GM18520 (cell line): ENCODE measurements around the gene CACNA1G.

ENCODE experiments used
- ATAC-seq: cut with Tn5 transposase; IDR thresholded peaks from one replicate; pipeline ENCODE4 v1.9.1; 2021; ENCODE audit not compliant: unreplicated experiment

The CACNA1G gene

DNA sequence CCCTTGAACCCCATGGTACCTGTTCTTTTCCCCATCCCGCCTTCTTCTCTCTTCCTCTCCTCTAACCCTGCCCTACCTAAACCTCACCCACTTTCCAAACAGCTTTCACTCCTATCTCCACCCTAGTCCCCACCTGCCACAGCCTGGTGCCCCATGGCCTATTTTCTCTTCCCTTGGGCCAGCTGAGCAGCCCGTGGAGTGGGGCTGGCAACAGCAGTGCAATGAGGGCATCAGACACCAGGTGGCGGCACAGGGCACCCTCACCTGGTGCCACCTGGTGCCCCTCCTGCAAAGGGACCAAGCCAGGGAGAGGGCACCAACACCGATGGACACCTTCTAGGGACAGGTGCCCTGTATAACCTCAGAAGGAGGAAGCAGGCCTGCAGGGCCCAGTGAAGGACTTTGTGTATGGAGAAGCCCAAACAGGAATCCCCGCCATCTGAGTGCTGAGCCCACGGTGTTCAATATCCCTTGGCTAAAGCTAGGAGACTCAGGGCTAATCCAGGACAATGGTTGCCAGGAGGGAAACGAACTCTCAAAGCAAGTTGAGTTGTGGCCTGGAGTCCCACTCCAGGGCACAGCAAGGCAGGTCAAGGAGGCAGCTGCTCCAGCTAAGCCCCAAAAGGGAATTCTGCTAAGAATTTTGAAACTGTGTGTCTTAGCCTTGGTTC lies 70.1 kb downstream of the CACNA1G start:
- no peak for ATAC-seq

DNA sequence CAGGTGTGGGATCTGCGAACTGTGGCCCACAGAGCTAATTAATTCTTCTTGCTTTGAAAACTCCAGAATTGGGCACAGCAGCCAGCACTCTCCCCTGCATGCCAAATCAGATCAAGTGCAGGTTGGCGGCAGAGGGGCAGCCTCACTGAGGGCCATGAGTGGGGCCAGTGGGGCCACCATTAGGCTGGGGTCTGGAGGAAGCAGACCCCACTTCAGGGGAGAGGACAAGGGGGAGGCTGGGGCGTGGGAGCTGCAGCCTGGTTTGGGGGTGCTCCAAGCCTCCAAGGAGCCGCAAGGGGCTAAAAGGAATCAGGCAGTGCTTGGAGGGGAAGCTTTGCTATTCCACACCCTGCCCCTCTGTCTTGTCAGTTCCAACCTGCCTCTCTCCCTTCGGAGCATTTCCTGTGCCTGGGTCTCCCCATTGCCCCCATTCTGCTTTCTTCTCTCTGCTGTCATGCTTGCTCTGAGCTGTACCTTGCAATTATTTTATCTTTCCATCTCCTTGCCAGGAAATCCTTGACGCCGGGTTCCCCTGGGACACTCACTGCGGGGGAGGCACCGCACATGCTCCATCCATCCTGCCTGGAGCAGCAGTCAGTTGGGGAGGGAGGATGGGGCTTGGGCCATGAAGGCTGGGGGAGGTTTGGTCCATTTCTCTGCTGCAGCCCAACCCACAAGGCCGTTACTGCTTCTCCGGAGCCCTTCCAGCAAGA lies 70.8 kb downstream of the CACNA1G start:
- ATAC-seq: no peak

DNA sequence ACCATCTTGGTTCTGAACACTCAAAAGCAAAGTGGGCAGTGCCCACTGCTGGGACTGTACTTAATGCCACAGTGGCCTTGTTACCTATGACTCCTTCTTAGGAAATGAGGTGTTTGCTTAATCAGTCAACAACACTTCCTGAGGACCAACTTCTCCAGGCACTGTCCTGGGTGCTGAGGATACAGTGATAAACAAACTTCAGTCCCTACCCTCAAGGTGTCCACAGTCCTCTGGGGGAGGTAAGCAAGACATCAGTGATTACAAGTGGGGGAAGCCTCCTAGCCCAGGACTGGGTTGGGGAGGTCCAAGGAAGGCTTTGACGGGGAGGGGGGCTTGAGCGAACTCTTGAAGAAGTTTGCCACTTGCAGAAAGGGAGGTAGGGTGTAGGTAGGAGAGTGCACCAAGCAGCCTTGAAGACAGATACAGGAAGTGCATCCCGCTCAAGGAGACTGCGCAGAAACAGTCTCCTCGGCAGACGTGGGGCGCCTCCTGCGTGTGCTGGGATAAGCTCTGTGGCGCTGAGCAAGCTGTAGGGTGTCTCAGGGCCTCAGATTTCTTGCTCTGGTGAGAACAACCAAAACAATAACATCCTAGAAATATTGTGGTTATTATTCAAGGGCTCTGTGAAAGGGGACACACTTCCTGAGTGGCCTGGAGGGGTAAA lies 71.5 kb downstream of the CACNA1G start:
- no peak for ATAC-seq

DNA sequence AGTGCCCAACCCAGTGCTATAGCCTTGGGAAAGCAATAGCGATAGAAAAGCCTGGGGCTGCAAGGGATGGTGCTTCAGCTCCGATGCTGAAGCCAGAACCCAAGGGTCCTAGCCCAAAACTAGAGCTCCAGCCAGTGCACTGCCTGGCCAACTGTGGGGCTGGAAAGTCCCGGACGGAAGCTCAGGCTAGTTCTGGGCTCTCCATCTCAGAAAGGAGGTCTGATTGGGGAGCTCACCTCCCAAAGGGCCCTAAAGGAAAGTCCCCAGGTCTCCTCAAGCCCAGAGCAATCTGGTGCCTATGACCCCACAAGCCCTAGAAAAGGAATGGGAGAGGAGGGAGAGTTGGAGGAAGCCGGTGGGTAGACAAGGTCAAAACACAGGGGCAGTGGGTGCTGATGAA lies 72.1 kb downstream of the CACNA1G start:
- no peak for ATAC-seq

DNA sequence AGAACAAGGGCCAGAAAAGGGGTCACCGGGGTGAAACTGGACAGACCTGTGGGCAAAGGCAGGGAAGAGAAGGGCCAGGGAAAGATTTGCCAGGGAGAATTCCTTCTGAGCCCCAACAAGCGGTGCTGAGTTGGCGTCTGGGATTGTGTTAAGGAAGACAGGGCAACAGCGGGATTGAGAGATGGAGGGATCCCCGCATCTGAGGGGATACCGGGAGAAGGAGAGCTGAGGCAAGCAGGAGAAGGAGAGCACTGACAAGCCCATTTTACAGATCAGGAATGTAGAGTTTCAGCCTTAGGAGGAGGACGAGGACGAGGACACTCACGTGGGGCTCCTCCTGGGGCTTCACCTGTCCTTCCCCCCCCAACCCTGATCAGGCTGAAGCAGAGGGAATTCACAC lies 73.2 kb downstream of the CACNA1G start:
- no peak for ATAC-seq

DNA sequence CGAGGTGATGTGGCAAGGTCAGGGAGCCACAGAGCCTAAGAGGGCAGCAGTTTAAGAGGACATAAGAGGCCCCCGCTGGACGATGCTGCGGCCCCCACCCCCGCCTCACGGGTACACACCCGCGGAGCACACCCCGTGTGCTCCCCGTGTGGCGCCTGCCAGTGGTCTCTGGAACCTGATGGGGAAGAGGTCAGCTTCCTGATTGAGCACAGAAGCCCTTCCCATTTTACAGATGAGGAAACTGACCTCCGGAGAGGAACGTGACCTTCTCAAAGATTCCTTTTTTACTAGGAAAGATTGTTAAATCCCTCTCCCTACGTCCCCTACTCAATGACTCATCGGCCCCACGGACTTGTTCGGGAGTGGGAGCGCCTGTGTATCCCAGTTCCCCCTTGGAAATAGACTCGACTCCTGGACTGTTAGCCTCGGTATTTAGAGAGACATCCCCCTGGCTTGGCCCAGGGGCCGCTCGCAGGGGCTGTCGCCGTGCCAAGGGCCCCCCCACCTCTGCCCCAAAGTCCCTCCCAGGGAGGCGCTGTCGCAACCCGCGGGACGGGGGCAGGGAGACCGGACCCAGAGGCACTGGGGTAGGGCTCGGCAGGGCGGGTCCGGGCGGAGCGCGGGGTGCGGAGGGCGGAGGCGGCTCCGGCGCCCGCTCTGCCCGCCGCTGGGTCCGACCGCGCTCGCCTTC lies 73.9 kb downstream of the CACNA1G start, which contains the start of gene ABCC3:
Gene ABCC3, plus strand, starts transcription at position 658 of the 691 bp plus-strand sequence. CDS start 56 bp downstream, outside the sequence.
- ATAC-seq: no peak

DNA sequence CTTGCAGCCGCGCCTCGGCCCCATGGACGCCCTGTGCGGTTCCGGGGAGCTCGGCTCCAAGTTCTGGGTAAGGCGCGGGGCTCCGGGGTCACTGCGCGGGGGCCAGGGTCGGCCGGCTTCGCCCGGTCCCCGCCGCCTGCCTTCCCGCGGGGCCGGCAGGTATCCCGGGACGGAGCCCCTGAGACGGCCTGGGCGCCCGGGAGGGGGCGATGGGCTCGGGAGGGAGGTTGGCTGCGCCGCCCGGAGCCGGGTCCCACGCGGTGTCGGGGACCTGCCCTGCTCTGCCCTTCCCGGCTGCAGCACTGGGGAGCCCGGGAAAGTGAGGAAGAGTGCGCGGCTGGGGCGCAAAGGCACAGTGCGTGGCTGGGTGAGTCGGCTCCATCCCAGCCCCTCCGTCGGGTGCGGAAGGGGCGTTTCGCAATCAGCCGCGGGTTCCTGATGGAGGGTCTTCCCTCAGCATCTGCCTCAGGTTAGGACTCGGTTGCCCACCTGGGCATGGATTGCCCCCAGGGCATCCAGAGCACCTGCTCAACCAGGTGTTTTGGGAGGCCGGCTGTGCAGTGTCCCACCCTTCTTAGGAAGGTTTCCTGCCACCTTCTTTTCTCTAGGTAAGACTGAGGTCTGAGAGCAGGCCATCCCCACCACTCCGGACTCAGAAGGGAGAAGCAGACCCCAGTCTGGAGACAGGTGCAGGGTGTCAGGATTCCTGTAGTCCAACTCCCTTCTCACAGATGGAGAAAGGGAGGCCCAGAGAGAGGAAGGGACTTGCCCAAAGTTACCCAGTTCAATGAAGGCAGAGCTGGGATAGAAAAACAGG lies 74.6 kb downstream of the CACNA1G start:
- ATAC-seq: no peak

DNA sequence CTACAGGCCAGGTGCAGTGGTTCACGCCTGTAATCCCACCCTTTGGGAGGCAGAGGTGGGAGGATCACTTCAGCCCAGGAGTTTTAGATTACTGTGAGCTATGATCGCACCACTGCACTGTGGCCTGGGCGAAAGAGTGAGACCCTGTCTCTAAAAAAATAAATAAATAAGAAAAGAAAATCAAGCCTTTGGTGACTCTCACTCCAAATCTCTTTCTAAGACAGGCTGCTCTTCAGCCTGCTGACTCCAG lies 75.1 kb downstream of the CACNA1G start:
- no peak for ATAC-seq

DNA sequence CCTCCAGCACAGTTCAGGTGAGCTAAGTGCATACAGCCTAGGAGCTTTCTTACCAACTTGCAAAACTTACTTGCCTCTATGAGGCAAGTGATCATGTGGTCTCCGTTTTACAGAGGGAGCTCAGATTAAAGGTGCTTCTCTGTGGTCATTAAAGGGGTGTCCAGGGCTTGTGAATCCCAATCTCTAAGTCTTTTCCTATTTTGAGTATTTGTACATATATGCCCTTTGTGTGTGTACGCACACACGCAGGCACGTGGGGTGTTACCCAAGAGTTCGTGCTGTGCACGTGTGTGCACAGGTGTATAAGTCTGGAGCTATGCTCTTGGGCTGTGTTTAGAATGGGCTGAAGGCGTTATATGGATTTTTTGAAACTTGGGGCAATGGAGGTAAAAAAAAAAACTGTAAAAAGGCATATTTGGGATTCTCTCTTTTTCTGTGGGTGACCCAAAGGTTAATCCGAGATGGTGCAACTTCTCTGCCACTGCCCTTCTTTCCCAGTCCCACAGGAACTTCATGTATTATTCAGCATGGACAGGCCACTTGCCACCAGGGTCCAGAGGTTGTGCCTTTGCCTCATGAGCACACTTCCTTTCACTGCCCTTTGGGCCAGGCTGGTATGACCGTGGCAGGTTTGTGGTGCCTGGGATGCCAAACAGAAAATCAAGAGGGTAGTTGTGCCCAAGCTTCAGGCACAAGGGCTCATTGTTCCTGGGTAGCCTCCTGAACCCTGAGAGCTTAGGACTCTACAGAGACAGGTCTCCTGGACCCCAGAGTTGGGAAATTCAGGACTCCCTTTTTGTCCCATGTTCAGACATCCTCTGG lies 75.7 kb downstream of the CACNA1G start:
- ATAC-seq: no peak

DNA sequence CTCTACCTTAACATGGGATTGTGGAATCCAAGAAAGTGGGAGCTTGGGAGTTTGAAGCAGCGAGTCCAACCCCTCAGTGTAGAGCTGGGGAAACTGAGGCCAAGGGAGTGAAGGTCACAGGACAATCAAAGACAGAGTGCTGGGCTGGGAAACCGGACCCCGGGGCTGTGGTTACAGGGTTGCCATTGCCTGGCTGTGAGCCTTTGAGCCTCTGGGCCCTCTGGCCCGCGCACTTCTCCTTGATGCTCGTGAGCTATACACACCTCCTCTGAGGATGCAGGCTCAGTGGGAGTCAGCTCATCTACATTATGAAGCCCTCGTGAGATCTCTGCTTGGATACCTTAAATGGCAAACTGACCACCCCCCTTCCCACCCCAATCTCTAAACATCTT lies 76.3 kb downstream of the CACNA1G start:
- ATAC-seq: no peak

DNA sequence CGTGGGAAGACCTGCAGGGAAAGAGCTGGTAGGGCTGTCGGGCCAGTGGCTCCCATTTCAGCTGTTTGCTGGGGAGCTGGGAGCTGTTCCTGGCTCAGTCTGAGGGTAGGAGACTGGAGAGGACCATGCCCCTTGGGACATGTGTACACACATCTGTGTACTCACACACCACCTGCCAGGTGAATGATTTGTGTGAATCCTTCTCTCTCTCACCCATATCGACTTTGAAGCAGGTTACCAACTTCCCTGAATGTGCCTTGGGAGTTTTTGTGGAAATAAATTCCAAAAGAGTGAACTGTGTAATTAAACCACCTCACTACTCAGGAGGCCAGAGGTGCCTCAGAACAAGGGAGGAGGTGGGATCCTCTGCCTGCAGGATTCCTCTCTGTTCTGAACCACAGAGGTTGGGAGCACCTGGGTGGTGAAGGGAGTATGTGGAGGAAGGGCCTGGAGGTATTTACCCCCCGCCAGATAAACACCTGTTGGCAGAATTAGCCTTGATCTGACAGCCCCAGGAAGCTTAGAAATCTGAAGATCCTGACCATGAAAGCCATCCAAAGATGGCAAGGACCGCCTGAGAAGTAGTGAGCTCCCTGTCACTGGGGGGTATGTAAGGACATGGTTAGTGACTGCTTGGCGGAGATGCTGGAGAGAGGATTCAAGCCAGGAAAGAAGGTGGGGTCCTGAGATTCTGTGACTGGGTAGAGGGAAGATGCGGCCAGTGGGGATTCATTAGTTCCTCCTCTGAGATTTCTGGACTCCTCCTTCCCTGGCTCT lies 77.5 kb downstream of the CACNA1G start:
- no peak for ATAC-seq

DNA sequence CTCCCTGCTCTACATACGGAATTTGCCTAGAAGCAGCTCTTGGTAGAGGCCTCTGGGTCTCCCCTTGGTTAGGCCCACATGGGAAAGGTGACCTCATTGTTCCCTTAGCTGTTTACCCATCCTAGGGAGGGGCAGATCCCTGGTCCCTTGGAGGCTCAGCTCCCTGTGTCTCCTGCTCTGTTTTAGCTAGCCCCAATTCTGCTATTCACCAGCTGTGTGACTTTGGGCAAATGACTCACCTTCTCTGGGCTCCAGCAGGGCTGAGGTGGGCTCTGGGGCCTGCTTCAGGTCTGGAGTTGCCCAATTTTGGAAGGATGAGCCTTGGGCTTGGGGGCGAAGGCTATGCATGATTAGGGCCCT lies 78.1 kb downstream of the CACNA1G start:
- no peak for ATAC-seq

DNA sequence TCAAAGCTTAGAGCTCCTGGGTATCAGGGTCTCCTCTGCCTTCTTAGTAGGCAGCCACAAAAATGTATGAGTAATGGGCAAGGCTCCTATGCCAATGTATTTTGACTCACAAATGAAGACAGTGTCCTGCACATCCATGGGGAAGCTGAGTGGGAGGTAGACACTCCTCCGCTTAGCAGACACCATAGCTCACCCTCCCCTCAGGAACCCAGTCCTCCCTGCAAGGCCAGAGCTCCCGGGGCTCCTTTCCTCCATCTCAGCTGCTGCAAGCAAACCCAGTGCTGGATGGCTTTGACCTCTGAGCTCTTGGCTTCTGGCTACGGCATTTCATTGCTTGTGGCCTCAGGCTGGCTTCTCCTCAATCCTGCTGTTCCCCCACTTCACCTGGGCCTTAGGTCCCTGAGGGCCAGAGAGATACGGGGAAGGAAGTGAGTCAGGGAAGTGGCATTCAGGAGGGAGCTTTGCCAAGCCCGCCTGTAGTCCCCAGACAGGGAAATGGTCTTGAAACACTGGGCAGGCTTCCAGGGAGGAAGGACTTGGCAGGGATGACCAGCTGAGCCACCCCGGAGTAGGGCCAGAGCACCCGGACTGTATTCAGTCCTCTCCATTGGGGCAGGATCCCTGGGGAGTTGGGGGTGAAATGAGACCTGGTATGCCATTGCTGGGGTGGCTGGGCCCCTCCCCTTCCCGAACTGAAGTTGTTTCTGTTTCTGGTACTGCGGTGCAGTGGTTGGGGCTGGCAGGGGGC lies 78.6 kb downstream of the CACNA1G start:
- ATAC-seq: no peak

DNA sequence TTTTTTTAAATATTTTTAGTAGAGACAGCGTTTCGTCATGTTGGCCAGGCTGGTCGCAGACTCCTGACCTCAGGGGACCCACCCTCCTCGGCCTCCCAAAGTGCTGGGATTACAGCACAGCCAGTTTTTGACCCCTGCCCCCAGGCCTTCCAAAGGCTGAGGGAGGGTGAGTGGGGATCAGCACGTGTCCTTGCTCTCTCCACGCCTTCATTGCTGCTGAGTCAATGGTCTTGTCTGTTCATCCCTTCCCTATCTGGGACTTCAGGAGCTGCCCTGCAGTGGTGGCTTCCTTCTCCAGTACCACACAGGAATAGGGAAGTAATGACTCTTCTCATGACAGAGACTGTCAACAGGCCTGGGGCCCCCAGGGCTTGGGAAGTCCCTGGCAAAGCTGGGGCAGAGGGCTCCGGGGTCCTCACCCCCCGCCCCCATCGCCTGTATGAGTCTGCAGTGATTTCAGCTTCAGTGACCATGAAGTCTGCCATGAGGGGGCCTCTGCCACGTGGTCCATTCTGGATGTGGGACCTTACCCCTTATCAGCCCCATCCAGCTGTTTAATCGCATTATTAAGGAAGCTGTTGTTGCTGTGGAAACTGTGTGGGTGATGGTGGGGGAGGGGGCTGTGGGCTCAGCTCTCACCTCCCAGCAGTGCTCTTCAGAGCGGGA lies 80.3 kb downstream of the CACNA1G start:
- no peak for ATAC-seq

DNA sequence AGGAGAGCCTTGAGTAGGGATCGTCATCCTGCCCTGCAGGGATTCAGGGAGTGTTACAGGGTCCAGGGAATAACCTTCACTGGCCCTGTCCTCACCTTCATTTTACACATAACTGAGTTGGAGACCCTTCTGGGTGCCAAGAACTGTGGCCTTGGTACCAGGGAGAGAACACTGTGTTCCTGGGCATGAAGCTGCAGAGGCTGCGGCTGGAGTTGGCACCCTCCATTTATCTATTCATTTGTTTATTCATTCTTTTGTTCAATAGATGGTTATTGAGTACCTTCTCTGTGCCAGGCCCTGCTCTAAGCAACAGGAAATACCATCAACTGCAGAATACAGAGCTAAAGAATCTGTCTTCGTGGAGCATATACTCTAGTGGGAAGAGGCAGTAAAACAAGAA lies 80.8 kb downstream of the CACNA1G start:
- ATAC-seq: no peak

DNA sequence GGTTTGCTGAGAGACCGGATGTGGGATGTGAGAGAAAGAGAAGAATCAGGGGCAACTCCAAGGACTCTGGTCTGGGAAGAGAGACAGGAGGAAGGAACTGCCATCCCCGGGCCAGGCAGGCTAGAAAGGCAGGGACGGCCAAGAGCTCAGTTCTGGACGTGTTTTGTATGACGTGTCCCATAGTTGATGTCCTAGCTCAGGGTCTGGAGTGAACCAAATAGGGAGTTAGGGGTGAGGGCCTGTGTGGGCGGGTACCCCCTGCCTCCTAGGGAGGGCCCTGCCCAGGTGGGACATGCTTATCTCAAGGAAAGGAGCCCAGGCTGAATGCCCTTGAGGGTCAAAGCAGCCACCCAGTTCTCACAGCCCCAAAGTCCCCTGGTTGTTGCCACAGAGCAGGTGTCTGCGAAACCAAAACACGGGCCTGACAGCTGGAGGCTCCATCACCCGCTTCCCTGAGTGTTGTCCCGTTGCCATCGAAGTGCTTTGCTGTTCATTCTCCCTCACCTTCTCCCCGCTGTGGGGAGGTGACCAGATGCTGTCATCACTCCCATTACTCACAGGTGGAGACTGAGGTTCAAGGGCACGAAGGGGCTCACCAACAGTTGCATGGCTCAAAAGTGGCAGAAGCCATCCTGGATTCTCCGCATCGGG lies 81.7 kb downstream of the CACNA1G start:
- ATAC-seq: no peak

DNA sequence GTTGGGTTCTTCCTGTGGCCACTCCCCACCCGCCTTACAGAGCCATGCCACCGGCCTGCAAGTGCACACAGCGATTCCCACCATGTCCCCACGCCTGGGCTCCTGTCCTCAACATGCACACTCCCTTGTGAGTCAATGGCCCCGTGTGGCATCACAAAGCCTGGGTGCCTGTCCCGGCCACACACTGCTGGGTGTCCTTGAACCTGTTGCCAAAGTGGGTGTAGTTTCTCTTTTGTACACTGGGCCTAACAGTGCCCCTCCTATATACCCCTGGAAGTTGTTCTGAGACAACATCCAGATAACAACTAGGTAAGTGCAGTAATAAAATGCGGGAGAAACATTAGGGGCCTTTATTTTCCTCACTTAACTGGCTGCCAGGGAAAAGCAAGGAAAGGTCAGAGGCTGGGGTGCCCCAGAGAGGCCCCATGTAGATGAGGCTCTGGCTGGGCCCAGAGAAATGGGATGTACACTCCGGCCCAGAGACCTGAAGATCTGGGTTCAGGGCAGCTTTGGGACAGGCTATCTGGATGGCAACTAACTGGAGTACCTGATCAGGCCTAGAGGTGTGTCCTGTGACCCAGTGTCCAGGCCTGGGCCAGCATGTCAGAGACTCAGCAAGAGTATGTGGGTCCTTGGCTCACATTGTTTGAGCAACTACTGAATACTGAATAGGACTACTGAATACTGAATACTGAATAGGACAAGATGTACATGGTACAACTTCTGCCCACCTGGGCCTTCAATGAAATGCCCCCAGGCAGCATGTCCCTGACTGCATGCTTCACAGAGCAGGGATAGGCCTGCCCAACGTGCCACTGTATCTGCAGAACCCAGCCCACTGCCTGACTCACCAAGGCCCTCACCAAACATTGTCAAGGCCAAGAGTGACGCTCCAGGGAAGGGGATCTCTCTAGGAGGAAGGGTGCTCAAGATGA lies 82.5 kb downstream of the CACNA1G start:
- ATAC-seq: no peak
